SIG-M5 (cell line): ENCODE data around the gene ZNF410.
A peak's percentile ranks its signal among the peaks of the same experiment; 100 is the strongest.
"Not testable (repeated sequence)": the region's sequence is repeated elsewhere in the genome, so short reads cannot be mapped to it uniquely, and the experiment has no call there.

Experiments
- DNase-seq: peaks from one replicate; lab custom pipeline; 2025; lab: John Stamatoyannopoulos, UW

Gene ZNF410

DNA sequence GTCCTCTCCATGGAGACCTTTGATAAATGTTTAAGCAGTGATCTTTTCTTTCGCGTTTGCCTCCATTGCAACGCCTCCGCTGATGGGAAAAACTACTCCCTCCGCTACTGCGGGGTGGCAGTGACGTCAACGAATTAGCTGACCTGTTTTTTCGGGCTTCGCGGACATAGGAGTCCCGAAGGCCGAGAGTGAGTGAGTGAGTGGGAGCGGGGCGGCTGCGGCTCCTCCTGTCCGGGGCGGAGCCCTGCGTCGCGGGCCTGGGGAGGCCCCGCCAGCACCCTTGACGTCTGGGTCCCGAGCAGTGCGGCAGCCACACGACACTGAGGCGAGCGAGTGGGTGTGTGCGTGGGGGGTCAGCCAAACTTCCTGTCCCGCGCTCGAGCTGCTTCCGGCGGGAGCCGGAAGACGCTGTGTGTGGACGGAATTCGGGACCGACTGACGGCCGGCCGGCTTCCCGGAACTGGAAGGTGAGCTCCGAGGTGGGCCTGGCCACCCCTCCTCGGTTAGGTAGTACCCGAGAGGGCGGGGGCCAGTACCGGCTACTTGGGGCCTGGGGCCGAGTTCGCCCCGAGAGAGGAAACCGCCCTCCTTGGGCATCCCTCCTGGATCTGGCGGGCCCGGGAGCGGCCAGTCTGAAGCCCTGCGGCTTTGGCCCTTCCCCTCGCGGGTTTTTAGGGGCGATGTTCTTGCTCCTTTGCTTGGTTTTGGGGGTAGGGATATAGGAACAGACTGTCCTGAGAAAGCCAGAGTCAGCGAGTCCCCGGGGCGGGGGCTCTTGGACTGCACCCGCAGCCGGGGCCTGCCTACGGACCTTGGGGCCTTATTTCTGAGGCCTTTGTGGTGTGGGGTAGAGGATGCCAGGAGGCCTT, at the start of gene ZNF410:
ZNF410 (plus strand) TSS at position 411 of the 869 bp plus-strand sequence. CDS start 5,317 bp downstream, outside the sequence.
- peak; percentile 59 for DNase-seq

DNA sequence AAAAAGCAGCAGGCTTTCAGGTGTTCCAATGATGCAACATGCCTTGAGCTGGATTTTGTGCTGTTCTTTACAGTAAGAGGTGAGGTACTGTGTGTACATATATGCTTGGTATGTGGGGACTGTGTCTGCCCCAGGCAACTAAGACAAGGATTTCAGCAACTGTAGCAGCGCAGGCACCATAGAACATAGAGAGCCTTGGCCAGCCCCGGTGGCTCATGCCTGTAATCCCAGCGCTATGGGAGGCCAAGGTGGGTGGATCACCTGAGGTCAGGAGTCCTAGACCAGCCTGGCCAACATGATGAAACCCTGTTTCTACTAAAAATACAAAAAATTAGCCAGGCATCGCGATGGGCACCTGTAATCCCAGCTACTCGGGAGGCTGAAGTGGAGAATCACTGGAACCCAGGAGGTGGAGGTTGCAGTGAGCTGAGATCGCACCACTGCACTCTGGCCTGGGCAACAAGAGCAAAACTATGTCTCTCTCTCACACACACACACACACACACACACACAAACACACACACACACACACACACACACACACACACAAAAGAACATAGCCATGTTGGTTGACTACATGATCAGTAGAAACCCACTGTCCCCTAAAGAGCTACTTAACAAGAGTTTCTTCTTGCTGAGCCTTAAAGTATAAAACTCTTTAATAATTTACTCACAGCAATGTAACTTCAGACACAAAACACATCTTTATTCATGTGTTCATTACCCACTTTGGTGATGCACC, 48.2 kb upstream of the ZNF410 start:
- not testable (repeated sequence) for DNase-seq

DNA sequence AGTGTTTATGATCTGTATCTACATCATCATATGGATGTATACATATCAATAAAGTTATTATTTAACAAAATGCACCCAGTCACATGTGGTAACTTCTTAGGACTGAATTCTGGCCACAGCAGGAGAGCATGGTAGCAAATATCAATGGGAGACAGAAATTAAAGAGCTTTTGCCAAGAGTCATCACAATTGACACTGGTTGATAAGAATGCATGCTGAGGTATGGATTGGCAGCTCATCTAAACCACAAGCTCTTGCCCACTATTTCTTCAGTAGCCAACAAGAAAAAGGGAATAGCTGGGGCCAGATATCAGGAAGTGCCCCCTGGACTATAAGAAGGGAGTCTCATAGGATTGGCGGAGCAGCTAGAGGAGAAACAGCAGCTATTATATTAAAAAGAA, 44.5 kb upstream of the ZNF410 start:
- DNase-seq, result no peak

DNA sequence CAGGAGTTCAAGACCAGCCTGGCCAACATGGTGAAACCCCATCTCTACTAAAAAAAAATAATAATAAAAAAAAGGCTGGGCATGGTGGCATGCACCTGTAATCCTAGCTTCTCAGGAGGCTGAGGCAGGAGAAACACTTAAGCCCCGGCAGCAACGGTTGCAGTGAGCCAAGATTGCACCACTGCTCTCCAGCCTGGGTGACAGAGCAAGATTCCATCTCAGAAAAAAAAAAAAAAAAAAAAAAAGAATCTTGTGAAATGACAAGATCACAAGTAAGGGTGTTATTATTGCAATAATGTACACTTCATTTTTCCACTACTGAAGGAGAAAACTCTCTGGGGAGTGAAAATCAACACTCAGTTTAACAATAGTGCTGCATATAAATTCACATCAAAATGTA, 43.8 kb upstream of the ZNF410 start:
- no peak for DNase-seq

GRCh38 chr14:73843296-73843695, 43.4 kb upstream of the ZNF410 start:
- DNase-seq, result no peak

DNA sequence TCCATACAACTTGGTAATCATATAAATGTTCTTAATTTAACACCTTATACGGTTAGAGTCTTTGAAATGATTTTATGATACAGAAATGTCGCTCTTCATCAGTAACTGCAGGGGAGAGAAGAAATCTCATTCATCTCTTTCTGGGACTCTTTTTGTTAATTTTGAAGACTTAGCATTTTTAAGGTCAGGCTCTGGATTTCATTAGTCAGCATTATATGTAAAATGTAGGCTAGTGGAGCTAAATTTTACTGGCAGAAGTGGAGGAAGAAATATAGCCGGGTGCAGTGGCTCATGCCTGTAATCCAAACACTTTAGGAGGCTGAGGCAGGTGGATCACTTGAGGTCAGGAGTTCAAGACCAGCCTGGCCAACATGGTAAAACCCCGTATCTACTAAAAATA, 39.7 kb upstream of the ZNF410 start:
- DNase-seq, result no peak

DNA sequence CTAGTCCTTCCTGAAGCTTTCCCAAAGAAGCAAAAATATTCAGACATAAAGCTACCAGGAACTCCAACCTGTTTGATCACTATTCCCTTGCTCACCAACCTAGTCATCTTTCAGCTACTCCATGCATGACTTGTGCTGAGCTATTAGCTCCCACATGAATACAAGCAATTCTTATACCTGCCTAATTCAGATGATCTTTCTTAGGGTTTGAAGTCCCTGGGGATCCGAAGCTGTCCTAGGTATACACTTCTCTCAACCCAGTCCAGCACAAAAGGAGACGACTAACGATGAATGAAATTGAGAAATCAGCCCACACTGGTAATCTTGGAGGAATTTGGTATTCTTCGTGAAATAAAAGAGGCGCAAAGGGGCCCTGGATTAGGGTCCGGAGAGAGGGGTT, 35.7 kb upstream of the ZNF410 start:
- DNase-seq, result no peak

DNA sequence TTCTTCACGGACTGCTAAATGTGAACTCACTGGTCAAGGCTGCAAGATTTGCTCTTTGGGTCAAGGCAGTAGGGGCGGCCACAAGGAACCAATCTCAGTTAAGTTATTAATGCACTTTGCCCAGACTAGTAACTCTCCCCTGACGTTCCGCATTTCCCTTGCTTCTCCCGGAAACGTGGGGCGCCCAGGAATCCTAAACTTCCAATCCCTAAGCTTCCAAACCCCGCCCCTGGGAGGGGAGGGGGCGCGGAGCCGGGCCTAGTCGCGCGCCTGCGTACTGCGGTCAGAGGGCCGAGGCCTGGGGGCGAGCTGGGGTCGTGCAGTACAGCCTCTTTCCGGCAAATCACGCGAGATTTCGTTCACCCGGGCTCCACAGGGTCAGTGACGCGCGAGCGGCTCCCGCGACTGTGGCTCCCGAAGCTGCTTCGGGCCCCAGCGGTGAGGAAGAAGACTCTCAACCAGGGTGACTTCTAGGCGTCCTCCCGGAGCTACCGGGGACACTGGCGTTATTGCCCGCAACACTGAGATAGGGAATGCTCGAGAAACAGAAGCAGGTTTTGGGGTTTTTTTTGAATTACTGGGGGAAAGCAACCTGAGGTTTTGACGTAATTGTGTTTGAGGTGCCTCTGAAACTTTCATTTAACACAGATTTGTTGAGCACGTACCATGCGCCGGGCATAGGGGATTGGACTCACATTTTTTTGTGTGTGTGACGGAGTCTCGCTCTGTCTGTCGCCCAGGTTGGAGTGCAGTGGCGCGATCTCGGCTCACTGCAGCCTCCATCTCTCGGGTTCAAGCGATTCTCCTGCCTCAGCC, 34.9 kb upstream of the ZNF410 start, which contains the start of gene PTGR2:
PTGR2 (plus strand) TSS at position 265 of the 816 bp plus-strand sequence. CDS start 7,032 bp downstream, outside the sequence.
- DNase-seq, result peak; percentile 25

DNA sequence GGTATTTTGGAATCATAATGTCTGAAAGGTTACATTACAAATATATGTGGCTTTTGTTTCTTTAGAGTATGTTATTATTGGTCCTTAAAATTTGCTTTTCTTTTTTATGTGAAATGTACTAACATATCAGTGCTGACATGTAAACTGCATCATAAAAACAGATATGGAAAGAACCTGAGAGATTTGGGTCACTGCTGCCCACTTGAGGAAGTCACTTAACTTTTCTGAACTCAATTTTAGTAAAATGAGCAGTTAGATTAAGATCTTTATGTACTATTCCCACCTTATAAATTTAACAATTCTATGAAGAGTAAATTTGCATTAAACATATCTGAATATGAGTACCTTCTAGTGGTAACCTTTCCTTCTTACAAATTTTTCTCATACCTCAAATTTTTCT, 27.5 kb upstream of the ZNF410 start:
- no peak for DNase-seq

DNA sequence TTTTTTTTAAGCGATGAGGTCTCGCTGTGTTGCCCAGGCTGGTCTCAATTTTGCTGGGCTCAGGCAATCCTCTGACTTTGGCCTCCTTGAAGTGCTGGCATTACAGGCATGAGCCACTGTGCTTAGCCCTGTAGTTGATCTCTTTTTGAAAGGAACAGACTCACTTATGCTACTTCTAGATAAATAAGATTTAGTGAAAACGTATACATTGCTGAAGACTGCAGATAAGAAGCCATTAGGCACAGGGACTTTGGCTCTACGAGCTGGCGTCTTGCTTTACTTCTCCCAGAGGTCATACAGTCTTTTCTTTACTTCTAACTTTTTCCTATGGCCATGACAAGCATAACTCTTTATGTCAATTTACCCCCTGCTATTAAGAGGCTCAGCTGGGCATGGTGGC, 25.6 kb upstream of the ZNF410 start:
- DNase-seq, result no peak

- DNase-seq, result no peak
Observed at GRCh38 chr14:73862480-73862879, 24.2 kb upstream of the ZNF410 start.

GRCh38 chr14:73863209-73863608, 23.4 kb upstream of the ZNF410 start:
- no peak for DNase-seq

GRCh38 chr14:73865534-73866113, 21.0 kb upstream of the ZNF410 start:
- DNase-seq, result no peak

GRCh38 chr14:73869754-73870153, 16.9 kb upstream of the ZNF410 start:
- not testable (repeated sequence) for DNase-seq

GRCh38 chr14:73870525-73871235, 16.0 kb upstream of the ZNF410 start:
- DNase-seq, result no peak

DNA sequence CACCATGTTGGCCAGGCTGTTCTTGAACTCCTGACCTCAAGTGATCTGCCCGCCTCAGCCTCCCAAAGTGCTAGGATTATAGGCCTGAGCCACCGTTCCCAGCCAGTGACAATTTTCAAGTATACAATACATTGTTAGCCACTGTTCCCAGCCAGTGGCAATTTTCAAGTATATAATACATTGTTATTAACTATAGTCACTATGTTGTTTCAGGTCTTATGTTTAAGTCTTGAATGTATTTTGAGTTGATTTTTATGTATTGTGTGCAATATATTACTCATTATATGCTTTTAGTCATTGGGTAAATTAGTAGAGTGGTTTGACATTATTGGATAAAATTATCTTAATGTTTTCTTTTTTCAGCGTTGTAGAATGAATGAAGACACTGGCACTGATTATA, 13.0 kb upstream of the ZNF410 start:
- DNase-seq, result no peak

GRCh38 chr14:73877790-73878189, 8.9 kb upstream of the ZNF410 start:
- no peak for DNase-seq

DNA sequence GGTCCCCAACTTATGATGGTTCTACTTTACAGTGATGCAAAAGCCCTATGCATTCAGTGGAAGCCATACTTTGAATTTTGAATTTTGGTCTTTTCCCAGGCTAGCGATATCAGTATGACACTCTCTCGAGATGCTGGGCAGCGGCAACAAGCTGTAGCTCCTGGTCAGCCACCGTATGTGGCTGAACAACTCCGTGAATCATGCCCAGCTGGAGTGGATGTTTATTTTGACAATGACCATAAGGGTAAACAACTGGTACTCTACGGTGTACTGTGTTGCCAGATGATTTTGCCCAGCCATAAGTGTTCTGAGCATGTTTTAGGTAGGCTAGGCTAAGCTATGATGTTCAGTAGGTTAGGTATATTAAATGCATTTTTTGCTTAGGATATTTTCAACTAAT, 8.2 kb upstream of the ZNF410 start:
- DNase-seq, result no peak

DNA sequence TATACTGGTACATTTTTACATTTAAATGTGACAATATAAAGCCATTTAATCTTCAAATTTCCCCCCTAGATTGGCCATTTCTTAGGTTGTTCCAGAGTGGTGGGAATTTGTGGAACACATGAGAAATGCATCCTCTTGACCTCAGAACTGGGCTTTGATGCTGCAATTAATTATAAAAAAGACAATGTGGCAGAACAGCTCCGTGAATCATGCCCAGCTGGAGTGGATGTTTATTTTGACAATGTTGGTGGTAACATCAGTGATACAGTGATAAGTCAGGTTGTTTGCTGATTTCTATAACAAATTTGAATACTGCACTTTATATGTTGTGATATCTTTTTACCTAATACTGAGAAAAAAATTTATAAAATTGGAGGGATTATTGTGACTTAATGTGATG, 7.6 kb upstream of the ZNF410 start:
- no peak for DNase-seq

DNA sequence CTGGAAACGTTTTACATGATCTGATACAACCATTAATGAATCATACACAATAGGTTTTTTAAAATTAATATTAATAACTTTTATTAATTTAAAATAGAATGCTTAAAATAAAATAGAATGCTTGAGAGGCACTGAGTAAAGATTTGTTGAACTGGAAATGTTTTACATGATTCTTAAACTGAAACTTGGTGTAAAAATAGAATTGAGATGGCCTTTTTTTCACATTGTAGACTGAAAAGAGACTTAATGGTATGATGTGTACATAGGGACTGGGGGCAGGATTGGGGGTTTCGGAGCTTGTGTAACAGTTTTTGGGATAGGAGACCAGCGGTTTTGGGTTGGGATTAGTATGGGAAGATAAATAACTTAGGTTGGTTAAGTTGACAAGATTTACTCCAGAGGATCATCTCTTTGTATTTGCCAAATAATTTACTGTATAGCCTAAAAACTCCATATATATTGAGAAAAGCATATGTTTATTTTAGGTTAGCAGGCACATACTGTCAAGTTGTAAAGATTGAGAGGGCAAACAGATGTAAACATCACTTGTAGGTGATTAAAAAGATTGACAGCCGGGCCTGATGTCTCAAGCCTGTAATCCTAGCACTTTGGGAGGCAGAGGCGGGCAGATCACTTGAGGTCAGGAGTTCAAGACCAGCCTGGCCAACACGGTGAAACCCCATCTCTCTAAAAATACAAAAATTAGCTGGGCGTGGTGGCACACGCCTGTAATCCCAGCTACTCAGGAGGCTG, 2.0 kb upstream of the ZNF410 start:
- DNase-seq, result no peak

- DNase-seq, result no peak
Observed at GRCh38 chr14:73887318-73887616, 608 bp downstream of the ZNF410 start.
